Loucy (cell line): ENCODE results near the gene ANAPC5.

Experiments
- H2AFZ ChIP-seq: fragments of 200-600 bp; sonication (generic); 2 replicates; pipeline ENCODE4 v1.6.0; 2016; ENCODE audit warnings: antibody characterized with exemption, mild to moderate bottlenecking, low read length, moderate library complexity
- H3F3A ChIP-seq: fragments of 200-600 bp; 2 replicates; pipeline ENCODE4 v1.6.0; 2016; ENCODE audit warnings: antibody characterized with exemption, low read depth, mild to moderate bottlenecking
- H3K27me3 ChIP-seq: fragments of 200-600 bp; sonication (generic); 2 replicates; pipeline ENCODE4 v1.6.1; 2014; ENCODE audit warnings: low read length, mild to moderate bottlenecking; ENCODE audit not compliant: insufficient read depth, poor library complexity, severe bottlenecking
- H3K36me3 ChIP-seq: fragments of 200-600 bp; sonication (generic); 2 replicates; pipeline ENCODE4 v1.6.1; 2016; ENCODE audit warnings: low read length; ENCODE audit not compliant: insufficient read depth
- H3K4me1 ChIP-seq: fragments of 200-600 bp; sonication (generic); 2 replicates; pipeline ENCODE4 v1.5.1; 2014; ENCODE audit warnings: low read length, mild to moderate bottlenecking; ENCODE audit not compliant: insufficient read depth, poor library complexity, severe bottlenecking
- H3K4me2 ChIP-seq: fragments of 200-600 bp; sonication (generic); 2 replicates; pipeline ENCODE4 v1.6.0; 2014; ENCODE audit warnings: antibody characterized with exemption, low read length, low read depth, mild to moderate bottlenecking; ENCODE audit not compliant: poor library complexity, severe bottlenecking
- H3K4me3 ChIP-seq: fragments of 200-600 bp; sonication (generic); 2 replicates; pipeline ENCODE4 v1.5.1; 2014; ENCODE audit warnings: low read length, mild to moderate bottlenecking, mixed read lengths; ENCODE audit not compliant: poor library complexity, severe bottlenecking
- H3K79me2 ChIP-seq: fragments of 200-600 bp; sonication (generic); 2 replicates; pipeline ENCODE4 v1.6.1; 2014; ENCODE audit warnings: low read length; ENCODE audit not compliant: insufficient read depth
- H3K9ac ChIP-seq: fragments of 200-600 bp; sonication (generic); 2 replicates; pipeline ENCODE4 v1.6.0; 2014; ENCODE audit warnings: mild to moderate bottlenecking, low read depth, low read length, moderate library complexity; ENCODE audit not compliant: poor library complexity, severe bottlenecking
- H3K9me2 ChIP-seq: fragments of 200-600 bp; sonication (generic); replicated peaks from 2 replicates; pipeline ENCODE4 v1.6.1; 2016; ENCODE audit warnings: low read depth, low read length, mixed read lengths
- H3K9me3 ChIP-seq: fragments of 200-600 bp; sonication (generic); 2 replicates; pipeline ENCODE4 v1.6.1; 2014; ENCODE audit warnings: mild to moderate bottlenecking, antibody characterized with exemption, low read length, low read depth; ENCODE audit not compliant: insufficient read depth
- H4K20me1 ChIP-seq: fragments of 200-600 bp; sonication (generic); 2 replicates; pipeline ENCODE4 v1.6.0; 2014; ENCODE audit warnings: antibody characterized with exemption, low read length, mild to moderate bottlenecking; ENCODE audit not compliant: insufficient read depth, poor library complexity, severe bottlenecking
- EZH2phosphoT487 ChIP-seq: fragments of 200-600 bp; IDR thresholded peaks from 2 replicates; pipeline ENCODE4 v1.6.1; 2018; ENCODE audit warnings: antibody characterized with exemption, mild to moderate bottlenecking, moderate library complexity, borderline replicate concordance
- TF ChIP-seq, protein P1 (sequence below): fragments of 200-600 bp; sonication (generic); conservative IDR thresholded peaks from 2 replicates; pipeline ENCODE4 v1.5.1; 2014; ENCODE audit warnings: mild to moderate bottlenecking, antibody characterized with exemption, low read length

Gene ANAPC5, protein sequence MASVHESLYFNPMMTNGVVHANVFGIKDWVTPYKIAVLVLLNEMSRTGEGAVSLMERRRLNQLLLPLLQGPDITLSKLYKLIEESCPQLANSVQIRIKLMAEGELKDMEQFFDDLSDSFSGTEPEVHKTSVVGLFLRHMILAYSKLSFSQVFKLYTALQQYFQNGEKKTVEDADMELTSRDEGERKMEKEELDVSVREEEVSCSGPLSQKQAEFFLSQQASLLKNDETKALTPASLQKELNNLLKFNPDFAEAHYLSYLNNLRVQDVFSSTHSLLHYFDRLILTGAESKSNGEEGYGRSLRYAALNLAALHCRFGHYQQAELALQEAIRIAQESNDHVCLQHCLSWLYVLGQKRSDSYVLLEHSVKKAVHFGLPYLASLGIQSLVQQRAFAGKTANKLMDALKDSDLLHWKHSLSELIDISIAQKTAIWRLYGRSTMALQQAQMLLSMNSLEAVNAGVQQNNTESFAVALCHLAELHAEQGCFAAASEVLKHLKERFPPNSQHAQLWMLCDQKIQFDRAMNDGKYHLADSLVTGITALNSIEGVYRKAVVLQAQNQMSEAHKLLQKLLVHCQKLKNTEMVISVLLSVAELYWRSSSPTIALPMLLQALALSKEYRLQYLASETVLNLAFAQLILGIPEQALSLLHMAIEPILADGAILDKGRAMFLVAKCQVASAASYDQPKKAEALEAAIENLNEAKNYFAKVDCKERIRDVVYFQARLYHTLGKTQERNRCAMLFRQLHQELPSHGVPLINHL

DNA sequence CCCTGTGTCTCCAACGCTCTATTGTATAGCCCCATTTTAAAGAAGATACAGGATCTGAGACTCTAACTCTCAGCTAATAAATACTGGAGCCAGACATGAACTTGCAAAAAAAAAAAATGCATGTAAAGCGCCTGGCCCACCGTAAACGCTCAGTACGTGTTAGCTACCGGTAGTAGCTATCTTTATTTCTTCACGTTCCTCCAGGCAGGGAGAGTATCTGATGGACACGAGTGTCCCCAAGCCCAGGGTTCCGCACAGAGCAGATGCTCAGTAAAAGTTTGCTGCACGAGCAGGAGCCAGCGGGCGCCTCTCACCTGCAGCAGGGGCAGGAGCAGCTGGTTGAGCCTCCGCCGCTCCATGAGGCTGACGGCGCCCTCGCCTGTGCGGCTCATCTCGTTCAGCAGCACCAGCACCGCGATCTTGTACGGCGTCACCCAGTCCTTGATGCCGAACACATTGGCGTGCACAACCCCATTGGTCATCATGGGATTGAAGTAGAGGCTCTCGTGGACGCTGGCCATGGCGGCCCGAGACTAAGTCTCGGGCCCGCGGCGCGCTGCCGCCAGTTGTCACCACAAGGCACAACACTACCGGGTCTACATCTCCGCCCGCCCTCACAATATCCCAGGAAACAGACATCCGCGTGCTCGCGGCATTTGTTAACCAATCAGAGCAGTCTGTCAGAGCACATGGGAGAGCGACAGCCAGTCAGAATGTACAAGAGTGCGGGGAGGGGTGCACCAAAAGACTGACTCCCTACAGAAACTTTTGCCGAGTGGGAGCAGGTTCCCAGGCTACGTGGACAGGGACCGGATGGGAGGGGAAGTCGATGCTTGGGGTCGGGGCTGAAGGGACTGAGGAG is at the start of gene ANAPC5:
Gene ANAPC5 (minus strand): TSS at position 592 of the 862 bp plus-strand sequence. CDS start 71 bp downstream, at position 521.
- TF ChIP-seq EZH2phosphoT487: no peak
- TF ChIP-seq, protein P1, sequence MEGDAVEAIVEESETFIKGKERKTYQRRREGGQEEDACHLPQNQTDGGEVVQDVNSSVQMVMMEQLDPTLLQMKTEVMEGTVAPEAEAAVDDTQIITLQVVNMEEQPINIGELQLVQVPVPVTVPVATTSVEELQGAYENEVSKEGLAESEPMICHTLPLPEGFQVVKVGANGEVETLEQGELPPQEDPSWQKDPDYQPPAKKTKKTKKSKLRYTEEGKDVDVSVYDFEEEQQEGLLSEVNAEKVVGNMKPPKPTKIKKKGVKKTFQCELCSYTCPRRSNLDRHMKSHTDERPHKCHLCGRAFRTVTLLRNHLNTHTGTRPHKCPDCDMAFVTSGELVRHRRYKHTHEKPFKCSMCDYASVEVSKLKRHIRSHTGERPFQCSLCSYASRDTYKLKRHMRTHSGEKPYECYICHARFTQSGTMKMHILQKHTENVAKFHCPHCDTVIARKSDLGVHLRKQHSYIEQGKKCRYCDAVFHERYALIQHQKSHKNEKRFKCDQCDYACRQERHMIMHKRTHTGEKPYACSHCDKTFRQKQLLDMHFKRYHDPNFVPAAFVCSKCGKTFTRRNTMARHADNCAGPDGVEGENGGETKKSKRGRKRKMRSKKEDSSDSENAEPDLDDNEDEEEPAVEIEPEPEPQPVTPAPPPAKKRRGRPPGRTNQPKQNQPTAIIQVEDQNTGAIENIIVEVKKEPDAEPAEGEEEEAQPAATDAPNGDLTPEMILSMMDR: no peak
- Histone ChIP-seq H3K9me2 (no peaks in the 10 kb centered on the region), H2AFZ (peak within 1 kb of the TSS; percentile 79), H3K27me3 (no peaks in the 10 kb centered on the region), H3F3A (no peaks in the 10 kb centered on the region), H3K9me3 (no peaks in the 10 kb centered on the region), H3K4me3 (peak within 1 kb of the TSS; percentile 95), H4K20me1 (peaks cover 32% of the 10 kb centered on the region), H3K4me1 (peaks cover 26% of the 10 kb centered on the region), H3K79me2 (peaks cover 50% of the 10 kb centered on the region), H3K36me3 (no peaks in the 10 kb centered on the region), H3K9ac (peak within 1 kb of the TSS; percentile 91), H3K4me2 (peak within 1 kb of the TSS; percentile 92)

DNA sequence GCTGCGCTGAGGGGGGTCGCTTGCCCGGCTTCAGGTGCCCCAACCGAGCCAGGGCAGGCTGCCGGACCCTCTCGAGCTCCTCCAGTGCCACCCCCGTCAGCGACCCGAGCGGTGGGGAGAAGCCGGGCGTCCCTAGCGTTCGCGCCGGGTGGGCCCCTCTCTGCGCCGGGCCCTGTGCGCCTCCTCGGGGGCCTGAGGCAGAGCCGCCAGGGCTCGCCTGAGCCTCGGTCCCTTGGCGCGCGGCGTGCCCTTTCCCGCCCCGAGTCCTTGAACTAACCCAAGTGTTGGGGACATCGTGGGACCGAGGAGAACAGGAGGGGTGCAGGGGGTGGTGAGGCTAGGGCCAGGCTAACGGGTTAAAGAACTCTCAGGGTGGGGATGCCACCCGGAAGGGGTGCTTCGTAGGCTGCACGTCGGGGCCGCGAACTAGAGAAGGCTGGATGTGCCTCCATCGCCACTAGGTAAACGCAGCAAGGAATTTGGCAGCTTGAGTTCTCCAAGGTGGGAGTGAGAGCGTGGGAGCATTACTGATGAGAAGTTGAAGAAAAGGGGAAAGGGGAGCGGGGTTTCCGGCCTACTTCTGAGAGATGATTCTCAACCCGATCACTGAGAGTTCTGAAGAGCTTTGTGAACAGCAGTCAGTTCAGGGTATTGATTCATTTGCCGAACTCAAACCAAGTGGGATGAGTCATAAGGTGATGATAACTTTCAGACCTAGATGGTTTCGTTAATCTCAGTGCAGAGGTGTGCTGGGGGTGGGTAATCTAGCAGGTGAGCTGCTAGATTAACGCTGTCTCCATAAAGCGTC is 48.3 kb upstream of the ANAPC5 start:
- peaks cover 63% of the 10 kb centered on the region for H3K79me2 ChIP-seq
- no peaks in the 10 kb centered on the region; the same call in 1 of the 2 replicates for H3K36me3 ChIP-seq
- H3K4me1 ChIP-seq: peaks cover 36% of the 10 kb centered on the region
- H3K9ac ChIP-seq: peak overlapping the region; percentile 87
- H3K4me3 ChIP-seq: peak overlapping the region; percentile 86
- H3K9me2 ChIP-seq: no peaks in the 10 kb centered on the region
- TF ChIP-seq, protein P1: no peak
- no peak for TF ChIP-seq EZH2phosphoT487
- no peaks in the 10 kb centered on the region for H3F3A ChIP-seq
- H4K20me1 ChIP-seq: peaks cover 24% of the 10 kb centered on the region
- peak overlapping the region; percentile 97 for H3K4me2 ChIP-seq
- peak overlapping the region; percentile 47 for H2AFZ ChIP-seq
- H3K9me3 ChIP-seq: no peaks in the 10 kb centered on the region
- H3K27me3 ChIP-seq: no peaks in the 10 kb centered on the region
